ENCODE results near the gene VPS13D.
A peak's percentile ranks its signal among the peaks of the same experiment; 100 is the strongest.

VPS13D gene

DNA sequence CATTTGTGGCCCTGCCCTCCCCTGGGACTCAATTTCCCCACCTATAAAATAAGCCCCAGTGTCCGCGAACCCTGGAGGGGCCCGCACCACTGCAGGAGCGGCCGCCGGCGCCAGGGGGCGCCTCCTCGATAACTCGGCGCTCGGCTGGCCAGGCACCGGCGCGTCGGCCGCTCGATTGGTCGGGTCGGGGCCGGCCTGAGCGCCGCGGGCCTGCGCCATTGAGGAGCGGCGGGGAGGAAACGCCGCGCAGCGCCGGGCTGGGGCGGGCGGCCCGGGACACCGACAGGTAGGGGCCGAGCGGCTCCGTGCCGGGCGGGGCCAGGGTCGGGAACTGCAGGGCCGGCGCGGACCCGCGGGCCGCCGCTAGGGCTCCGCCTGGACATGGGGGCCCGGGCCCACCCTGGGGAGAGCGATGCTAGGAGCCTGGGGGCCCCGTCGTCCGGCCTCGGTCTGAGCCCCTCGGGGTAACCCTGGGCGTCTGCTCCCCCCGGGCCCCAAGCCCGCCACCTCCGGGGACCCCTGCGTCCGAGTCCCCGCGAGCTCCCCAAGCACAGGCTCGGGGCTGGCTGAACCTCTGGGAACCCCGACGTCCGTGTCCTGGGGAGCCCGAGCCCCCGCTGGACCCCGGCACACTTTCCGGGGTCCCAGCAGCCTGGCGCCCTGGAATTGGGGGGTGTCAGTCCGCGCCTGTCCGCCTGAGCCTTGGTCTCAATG, at the start of gene VPS13D:
VPS13D (plus strand) TSS at position 196 of the 714 bp plus-strand sequence. CDS start 4,237 bp downstream, outside the sequence.
- DNase-seq: peak; percentile 93

- DNase-seq: no peak
These were observed 49.5 kb upstream of the VPS13D start for GRCh38 chr1:12180315-12180714.

GRCh38 chr1:12180903-12181302, 48.9 kb upstream of the VPS13D start:
- DNase-seq: no peak

- no peak for DNase-seq
These were observed 48.3 kb upstream of the VPS13D start for GRCh38 chr1:12181568-12181967.

DNA sequence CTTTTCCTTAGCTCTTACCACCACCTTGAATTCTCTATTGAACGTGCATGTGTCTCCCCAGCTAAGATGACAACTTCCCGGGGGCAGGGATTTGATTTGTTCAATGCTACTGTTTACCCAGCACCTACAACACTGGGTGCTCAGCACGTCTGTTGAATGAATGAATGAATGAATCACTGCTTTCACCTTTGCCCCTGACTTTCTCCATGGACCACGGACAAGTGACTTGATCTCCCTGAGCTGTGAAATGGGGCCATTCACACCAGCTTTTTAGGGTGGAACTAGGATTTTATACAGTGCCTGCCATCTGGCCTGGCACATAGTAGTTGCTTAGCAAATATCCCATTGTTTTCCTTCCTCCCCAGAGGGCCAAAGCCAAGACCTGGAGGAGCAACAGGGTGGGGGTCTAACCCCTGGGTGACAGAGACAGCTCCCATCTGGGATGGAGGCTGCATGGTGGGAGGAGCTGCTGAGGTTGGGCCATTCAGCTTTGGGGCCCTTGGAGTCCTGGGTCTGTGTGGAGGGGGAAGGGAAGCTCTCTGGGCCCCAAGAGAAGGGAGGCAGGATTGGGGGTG, 47.3 kb upstream of the VPS13D start:
- no peak for DNase-seq

DNA sequence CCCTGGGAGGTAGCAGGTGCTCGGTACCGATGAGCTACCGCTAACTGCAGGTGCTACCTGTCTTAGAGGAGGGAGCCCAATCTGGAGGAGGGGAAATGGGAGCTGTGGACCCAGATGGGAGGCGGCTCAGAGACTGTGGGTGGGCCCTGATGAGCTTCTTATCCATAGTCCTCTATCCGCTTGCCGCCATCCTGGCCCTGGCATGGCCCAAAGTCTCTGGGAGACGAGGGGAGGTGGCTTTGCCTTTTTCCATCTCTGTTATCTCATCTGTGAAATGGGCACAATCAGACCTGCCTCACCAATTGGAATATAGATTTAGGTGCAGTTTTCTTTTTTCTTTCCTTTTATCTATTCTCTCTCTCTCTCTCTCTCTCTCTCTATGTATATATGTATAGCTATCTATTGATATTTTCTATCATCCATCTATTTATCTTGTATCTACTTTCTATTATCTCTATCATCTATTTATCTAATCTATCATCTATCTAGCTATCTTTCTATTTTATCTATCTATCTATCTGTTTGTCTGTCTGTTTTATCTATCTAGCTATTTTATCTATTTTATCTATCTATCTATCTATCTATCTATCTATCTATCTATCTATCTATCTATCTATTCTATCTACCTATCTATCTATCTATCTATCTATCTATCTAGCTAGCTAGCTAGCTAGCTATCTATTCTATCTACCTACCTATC, 46.6 kb upstream of the VPS13D start:
- no peak for DNase-seq

DNA sequence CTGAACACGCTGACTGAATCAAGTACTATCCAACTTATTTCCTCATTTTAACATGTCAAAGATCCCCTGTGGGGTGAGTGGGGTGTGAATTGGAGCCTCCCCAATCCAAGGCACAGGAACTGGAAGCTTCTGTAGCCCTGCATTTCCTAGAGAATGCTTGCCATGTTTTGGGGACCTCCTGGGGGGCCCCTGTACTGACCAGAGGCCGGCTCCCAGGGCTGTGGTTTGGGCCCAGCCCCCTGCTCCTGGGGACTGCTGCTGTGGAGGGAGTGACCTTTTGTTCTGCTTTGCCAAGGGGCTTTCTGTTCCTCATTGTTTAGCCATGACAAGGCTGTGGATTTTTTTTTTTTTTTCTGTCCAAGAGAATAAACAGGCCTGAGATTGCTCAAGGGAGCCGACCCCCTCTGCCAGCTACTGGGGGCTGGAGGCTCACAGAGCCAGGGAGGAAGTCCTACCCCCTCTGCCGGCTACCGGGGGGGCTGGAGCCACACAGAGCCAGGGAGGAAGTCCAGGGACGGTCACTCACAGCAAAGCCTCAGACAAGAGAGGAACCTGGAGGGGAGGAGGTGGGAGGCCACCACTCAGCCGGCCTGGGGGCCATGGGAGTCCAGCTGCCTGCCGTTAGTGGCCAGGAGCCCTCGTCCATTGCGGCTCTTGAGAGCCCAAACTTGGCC, 45.7 kb upstream of the VPS13D start:
- no peak for DNase-seq

DNA sequence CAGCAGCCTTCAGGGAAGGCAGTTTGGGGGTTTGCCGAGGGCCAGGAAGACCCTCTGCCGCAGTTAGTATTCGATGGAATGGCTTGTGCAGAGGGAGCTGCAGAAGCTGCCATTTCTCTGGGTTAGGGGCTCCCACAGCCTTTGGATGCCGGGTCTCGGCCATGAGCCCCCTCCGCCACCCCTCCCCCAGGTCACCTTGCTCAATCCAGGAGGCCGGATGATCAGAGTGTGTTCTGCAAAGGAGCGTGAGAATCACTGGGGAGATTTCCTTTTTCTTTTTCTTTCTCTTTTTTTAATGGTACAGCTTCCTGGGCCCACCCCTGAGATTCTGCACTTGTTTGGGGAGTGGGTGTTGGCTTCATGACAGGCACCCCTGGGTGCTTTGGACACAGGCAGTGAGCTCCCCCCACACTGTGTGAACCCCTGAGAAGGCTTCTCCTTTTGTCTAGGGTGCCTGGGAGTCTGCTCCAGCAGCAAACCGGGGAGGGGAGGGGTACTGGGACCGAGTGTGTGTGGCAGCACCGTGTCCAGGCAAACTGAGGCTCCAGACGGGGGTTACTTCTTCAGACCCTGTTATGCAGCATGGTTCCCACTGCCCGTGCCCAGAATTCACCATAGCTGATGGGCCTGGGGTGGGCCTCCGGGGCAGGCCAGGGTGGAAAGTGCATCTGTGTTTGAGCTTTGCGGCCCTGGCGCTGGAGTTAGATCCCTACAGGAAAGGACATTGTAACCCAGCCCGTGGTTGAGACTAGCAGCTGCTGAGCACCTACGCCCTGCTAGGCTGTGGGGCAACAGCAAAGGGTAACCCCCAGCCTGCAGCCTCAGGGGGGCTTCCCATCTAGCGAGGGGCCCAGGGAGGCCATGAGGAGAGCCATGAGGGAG, 44.6 kb upstream of the VPS13D start:
- DNase-seq: no peak

DNA sequence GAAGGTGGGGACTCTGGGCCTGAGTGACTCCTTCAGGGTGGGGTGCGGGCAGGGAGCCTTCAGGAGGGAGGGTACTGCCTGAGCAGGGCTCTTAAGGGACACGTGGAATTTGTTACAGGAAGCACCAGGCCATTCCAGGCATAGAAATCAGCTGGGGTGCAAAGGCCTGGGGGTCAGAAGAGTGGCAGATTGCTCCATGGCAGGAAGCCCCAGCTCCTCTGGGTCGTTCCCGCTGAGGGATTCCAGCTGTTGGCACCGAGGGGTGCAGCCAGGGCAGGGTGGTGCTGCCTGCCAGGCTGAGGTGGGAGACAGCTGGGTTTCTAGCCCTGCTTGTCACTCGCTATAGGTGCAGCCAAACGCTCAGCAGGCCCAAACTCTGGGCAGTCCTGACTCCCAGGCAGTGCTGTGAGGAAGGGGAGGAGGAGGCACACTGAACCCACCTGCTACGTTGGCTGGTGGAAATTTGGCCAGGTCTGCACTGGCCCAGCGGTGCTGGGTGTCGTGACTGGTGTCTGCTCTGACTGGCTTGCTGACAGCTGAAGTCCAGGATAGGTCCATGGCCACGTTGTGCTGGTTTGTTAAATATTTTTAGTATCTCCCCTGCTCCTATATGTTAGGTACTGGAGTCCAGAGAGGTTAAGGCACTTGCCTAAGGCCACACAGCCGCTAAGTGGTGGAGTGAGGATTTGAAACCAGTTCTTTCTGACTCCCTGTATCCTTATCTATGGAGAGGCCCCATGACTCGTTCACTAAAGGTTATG, 43.7 kb upstream of the VPS13D start:
- DNase-seq: no peak

- no peak for DNase-seq
These were observed 43.2 kb upstream of the VPS13D start for GRCh38 chr1:12186679-12186985.

GRCh38 chr1:12188115-12188514, 41.7 kb upstream of the VPS13D start:
- no peak for DNase-seq

DNA sequence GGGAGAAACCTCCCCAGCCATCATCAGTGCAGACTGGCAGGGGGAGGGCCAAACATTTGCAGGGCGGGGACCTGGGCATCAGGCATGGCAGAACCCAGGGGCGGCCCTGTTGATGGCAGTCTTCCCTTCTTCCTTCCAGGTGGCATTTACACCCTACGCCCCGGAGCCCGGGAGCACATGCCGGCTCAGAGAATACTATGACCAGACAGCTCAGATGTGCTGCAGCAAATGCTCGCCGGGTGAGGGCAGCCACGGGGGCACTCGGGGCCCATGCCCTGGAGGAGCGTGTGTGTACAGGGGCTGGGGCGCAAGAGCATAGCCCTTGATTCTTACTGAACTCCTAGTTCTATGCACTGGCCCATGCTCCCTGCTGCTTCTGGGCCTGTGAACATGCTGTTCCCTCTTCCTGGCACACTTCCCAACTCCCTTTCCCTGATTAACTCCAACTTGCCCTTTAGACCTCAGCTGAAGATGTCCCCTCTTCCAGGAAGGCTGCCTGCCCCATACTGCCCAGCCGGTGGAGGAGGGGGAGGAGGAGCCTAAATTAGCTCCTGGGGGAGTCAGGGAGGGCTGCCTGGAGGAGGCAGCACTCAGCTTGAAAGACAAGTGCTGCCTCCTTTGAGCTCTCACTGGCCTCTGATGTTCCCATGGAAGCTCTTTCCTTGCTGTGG, 41.0 kb upstream of the VPS13D start:
- DNase-seq: no peak

DNA sequence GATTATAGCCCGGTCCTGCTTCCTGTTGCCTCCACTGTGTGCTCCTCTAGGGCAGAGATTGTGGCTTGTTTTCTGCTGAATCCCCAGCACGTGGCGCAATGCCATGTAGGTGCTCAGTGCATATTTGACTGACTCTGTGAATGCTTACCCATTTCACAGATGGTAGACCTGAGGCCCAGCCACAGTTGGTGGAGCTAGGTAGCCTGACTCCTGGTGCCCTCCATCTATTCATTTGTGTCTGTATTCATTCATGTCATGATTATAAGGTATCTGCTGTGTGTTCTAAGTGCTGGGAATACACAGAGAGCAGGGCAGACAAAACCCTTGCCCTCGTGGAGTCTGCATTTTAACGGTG, 40.5 kb upstream of the VPS13D start:
- no peak for DNase-seq

DNA sequence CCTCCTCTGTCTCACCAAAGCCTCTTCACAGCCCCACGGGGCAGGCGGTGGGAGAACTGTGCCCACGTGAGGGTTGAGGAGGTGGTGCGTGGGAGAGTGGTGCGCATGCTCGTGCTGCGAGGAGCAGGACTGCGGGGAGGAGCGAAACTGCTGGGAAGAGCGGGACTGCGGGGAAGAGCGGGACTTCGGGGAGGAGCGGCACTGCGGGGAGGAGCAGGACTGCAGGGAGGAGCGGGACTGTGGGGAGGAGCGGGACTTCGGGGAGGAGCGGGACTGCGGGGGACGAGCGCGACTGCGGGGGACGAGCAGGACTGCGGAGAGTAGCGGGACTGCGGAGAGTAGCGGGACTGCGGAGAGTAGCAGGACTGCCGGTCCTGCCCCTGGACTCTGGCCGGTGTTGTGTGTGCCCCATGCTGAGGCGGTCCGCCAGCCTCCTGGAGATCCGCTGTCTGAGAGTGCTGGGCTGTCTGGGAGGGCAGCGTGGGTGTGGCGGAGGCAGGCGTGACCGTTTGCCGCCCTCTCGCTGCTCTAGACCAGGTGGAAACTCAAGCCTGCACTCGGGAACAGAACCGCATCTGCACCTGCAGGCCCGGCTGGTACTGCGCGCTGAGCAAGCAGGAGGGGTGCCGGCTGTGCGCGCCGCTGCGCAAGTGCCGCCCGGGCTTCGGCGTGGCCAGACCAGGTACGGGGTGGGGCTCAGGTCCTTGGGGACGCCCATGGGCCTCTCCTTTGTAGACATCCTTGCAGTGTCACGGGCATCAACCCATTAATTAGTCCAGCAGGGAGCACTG, 38.4 kb upstream of the VPS13D start:
- no peak for DNase-seq

GRCh38 chr1:12194666-12195216, 35.1 kb upstream of the VPS13D start:
- no peak for DNase-seq

DNA sequence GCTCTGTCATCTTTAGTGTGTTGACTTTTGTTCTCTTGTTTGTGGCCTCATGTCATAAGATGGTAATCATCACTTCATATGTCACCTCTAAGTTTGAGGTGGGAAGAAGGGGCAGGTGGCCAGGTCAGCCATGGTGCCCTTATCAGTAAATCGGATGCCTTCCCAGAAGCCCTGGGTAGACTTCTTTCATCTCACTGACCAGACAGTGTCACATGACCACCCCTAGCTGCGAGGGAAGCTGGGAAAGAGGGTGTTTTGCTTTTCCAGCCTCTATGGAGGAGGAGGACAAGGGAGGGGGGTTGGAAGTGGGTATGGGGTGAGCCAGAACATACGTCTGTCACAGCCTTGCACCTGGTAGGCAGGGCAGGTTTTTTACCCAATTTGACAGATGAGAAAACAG, 34.4 kb upstream of the VPS13D start:
- no peak for DNase-seq

DNA sequence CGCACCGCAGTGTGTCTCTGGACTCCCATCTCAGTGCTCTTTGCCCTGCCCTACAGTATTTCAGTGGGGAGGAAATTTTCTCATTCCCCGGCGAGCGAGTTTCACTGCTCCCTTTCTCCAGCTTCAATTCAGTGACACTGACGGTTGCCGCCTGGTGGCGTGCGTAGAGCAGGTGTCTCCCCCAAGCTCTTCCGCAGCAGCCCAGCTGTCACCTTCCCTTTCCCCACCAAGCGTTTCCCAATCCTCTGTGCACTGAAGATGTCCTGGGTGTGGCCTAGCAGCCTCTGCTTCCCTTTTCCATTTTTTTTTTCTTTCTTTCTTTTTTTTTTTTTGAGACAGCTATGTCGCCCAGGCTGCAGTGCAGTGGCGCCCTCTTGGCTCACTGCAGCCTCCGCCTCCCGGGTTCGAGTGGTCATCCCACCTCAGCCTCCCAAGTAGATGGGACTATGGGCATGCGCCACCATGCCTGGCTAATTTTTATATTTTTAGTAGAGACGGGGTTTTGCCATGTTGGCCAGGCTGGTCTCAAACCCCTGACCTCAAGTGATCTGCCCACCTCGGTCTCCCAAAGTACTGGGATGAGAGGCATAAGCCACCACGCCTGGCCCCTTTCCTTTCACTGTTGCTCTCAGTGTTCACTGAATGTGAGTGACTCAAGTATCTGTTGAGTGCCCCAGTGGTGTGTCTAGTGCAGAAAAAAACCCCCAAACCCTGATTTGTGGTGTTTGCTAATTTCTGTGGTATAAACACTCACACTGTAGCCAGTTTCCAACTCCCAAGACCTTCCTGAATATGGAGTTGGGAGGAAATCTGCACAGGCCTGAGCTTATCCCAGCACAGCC, 33.0 kb upstream of the VPS13D start:
- no peak for DNase-seq

DNA sequence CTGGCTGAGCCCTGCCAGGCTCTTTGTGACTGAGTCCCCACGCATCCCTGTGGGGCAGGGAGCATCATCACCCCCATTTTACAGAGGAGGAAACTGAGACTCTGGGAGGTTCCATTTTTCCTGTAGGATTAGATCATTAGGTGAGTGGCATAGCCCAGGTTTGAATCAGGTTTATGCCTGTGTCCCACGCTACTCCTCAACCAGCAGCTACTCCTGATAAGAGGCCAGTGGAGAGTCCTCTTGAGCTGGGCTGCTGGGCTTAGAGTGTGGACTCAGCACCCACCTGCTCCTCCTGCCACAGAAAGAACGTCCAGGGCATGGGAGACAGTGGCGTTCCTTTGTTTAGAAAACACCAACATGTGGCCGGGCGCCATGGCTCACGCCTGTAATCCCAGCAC, 32.3 kb upstream of the VPS13D start:
- no peak for DNase-seq

DNA sequence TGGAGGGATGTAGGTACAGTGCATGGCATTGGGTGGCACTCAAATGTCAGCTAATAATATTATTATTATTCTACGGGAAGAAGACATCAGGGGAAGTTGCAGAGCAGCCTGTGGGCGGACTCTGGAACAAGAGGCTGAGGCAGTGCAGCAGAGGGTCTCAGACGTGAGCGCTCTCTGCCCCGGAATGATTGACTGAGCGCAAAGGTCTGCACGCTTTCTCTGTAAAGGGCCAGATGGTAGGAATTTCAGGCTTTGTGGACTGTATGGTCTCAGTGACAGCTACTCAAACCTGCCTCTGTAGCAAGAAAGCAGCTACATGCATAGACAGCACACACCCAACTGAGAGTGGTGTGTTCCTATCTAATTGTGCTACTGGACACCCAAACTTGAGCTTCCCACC, 29.6 kb upstream of the VPS13D start:
- DNase-seq: no peak

All from RPMI8226 (cell line).